ENCODE results near the gene FN3KRP.

The FN3KRP gene

GRCh38 chr17:82690786-82691489 lies 25.6 kb upstream of the FN3KRP start:
- H3K4me3 ChIP-seq (ENCODE audit: low read depth, low read length), result no peak overlapping the region
- no peak overlapping the region for H3K27ac ChIP-seq (ENCODE audit: low read depth, low read length)
- no peak overlapping the region for H2AFZ ChIP-seq (ENCODE audit: low read length, unreplicated experiment)
- H3K4me1 ChIP-seq (ENCODE audit: control insufficient read depth, insufficient read depth, low read length, unreplicated experiment), result no peaks in the 10 kb centered on the region
- H3K36me3 ChIP-seq (ENCODE audit: insufficient read depth, low read length), result no peaks in the 10 kb centered on the region
- H3K27me3 ChIP-seq (ENCODE audit: insufficient read depth, low read length), result no peaks in the 10 kb centered on the region
- no peaks in the 10 kb centered on the region for H3K79me2 ChIP-seq (ENCODE audit: control insufficient read depth, insufficient read depth, low read length, unreplicated experiment)

GRCh38 chr17:82691714-82692113 lies 24.8 kb upstream of the FN3KRP start:
- H3K27me3 ChIP-seq (ENCODE audit: insufficient read depth, low read length), result no peaks in the 10 kb centered on the region
- H3K4me1 ChIP-seq (ENCODE audit: control insufficient read depth, insufficient read depth, low read length, unreplicated experiment), result no peaks in the 10 kb centered on the region
- no peak overlapping the region for H3K27ac ChIP-seq (ENCODE audit: low read depth, low read length)
- no peaks in the 10 kb centered on the region for H3K79me2 ChIP-seq (ENCODE audit: control insufficient read depth, insufficient read depth, low read length, unreplicated experiment)
- H3K36me3 ChIP-seq (ENCODE audit: insufficient read depth, low read length), result no peaks in the 10 kb centered on the region
- no peak overlapping the region for H3K4me3 ChIP-seq (ENCODE audit: low read depth, low read length)
- no peak overlapping the region for H2AFZ ChIP-seq (ENCODE audit: low read length, unreplicated experiment)

- H3K79me2 ChIP-seq (ENCODE audit: control insufficient read depth, insufficient read depth, low read length, unreplicated experiment), result no peaks in the 10 kb centered on the region
- no peaks in the 10 kb centered on the region for H3K36me3 ChIP-seq (ENCODE audit: insufficient read depth, low read length)
Observed at GRCh38 chr17:82692268-82692667, 24.2 kb upstream of the FN3KRP start.

GRCh38 chr17:82693168-82693867 lies 23.2 kb upstream of the FN3KRP start:
- peaks cover 5% of the 10 kb centered on the region; the same call in 1 of the 2 replicates for H3K27me3 ChIP-seq (ENCODE audit: insufficient read depth, low read length)
- no peak overlapping the region for H2AFZ ChIP-seq (ENCODE audit: low read length, unreplicated experiment)
- H3K27ac ChIP-seq (ENCODE audit: low read depth, low read length), result no peak overlapping the region
- no peak overlapping the region for H3K4me3 ChIP-seq (ENCODE audit: low read depth, low read length)
- H3K36me3 ChIP-seq (ENCODE audit: insufficient read depth, low read length), result no peaks in the 10 kb centered on the region
- no peaks in the 10 kb centered on the region for H3K4me1 ChIP-seq (ENCODE audit: control insufficient read depth, insufficient read depth, low read length, unreplicated experiment)
- H3K79me2 ChIP-seq (ENCODE audit: control insufficient read depth, insufficient read depth, low read length, unreplicated experiment), result no peaks in the 10 kb centered on the region

More at GRCh38 chr17:82692268-82692667, 24.2 kb upstream of the FN3KRP start:
- Histone ChIP-seq H3K4me3 (ENCODE audit: low read depth, low read length) (no peak overlapping the region), H3K4me1 (ENCODE audit: control insufficient read depth, insufficient read depth, low read length, unreplicated experiment) (no peaks in the 10 kb centered on the region), H2AFZ (ENCODE audit: low read length, unreplicated experiment) (no peak overlapping the region), H3K27ac (ENCODE audit: low read depth, low read length) (no peak overlapping the region), H3K27me3 (ENCODE audit: insufficient read depth, low read length) (peaks cover 4% of the 10 kb centered on the region; the same call in 1 of the 2 replicates)

GRCh38 chr17:82694647-82695046 lies 21.9 kb upstream of the FN3KRP start:
- H3K4me3 ChIP-seq (ENCODE audit: low read depth, low read length), result no peak overlapping the region
- H3K4me1 ChIP-seq (ENCODE audit: control insufficient read depth, insufficient read depth, low read length, unreplicated experiment), result no peaks in the 10 kb centered on the region
- H3K36me3 ChIP-seq (ENCODE audit: insufficient read depth, low read length), result no peaks in the 10 kb centered on the region
- H3K27me3 ChIP-seq (ENCODE audit: insufficient read depth, low read length), result peaks cover 5% of the 10 kb centered on the region; the same call in 1 of the 2 replicates
- no peak overlapping the region for H3K27ac ChIP-seq (ENCODE audit: low read depth, low read length)
- no peak overlapping the region for H2AFZ ChIP-seq (ENCODE audit: low read length, unreplicated experiment)
- no peaks in the 10 kb centered on the region for H3K79me2 ChIP-seq (ENCODE audit: control insufficient read depth, insufficient read depth, low read length, unreplicated experiment)

GRCh38 chr17:82696259-82696658 lies 20.2 kb upstream of the FN3KRP start:
- Histone ChIP-seq H3K79me2 (ENCODE audit: control insufficient read depth, insufficient read depth, low read length, unreplicated experiment) (no peaks in the 10 kb centered on the region), H3K4me3 (ENCODE audit: low read depth, low read length) (no peak overlapping the region), H3K36me3 (ENCODE audit: insufficient read depth, low read length) (no peaks in the 10 kb centered on the region), H3K4me1 (ENCODE audit: control insufficient read depth, insufficient read depth, low read length, unreplicated experiment) (no peaks in the 10 kb centered on the region), H3K27me3 (ENCODE audit: insufficient read depth, low read length) (peaks cover 5% of the 10 kb centered on the region; the same call in 1 of the 2 replicates), H3K27ac (ENCODE audit: low read depth, low read length) (no peak overlapping the region), H2AFZ (ENCODE audit: low read length, unreplicated experiment) (no peak overlapping the region)

GRCh38 chr17:82696916-82697807 lies 19.3 kb upstream of the FN3KRP start:
- Histone ChIP-seq H3K4me1 (ENCODE audit: control insufficient read depth, insufficient read depth, low read length, unreplicated experiment) (no peaks in the 10 kb centered on the region), H3K27me3 (ENCODE audit: insufficient read depth, low read length) (peaks cover 5% of the 10 kb centered on the region; the same call in 1 of the 2 replicates), H2AFZ (ENCODE audit: low read length, unreplicated experiment) (peak overlapping the region; percentile 50), H3K79me2 (ENCODE audit: control insufficient read depth, insufficient read depth, low read length, unreplicated experiment) (no peaks in the 10 kb centered on the region), H3K36me3 (ENCODE audit: insufficient read depth, low read length) (no peaks in the 10 kb centered on the region), H3K4me3 (ENCODE audit: low read depth, low read length) (peak overlapping the region; percentile 87), H3K27ac (ENCODE audit: low read depth, low read length) (no peak overlapping the region)

- peak overlapping the region; percentile 50 for H2AFZ ChIP-seq (ENCODE audit: low read length, unreplicated experiment)
- no peaks in the 10 kb centered on the region for H3K36me3 ChIP-seq (ENCODE audit: insufficient read depth, low read length)
- peak overlapping the region; percentile 87 for H3K4me3 ChIP-seq (ENCODE audit: low read depth, low read length)
Observed at GRCh38 chr17:82697808-82698064, 18.8 kb upstream of the FN3KRP start.

GRCh38 chr17:82698065-82698973 lies 18.2 kb upstream of the FN3KRP start, which contains the start of gene RAB40B:
RAB40B (minus strand) TSS chr17:82698698; CDS start chr17:82698596, 102 bp downstream.
- Histone ChIP-seq H2AFZ (ENCODE audit: low read length, unreplicated experiment) (peak within 1 kb of the TSS; percentile 64), H3K79me2 (ENCODE audit: control insufficient read depth, insufficient read depth, low read length, unreplicated experiment) (no peaks in the 10 kb centered on the region), H3K36me3 (ENCODE audit: insufficient read depth, low read length) (no peaks in the 10 kb centered on the region), H3K4me1 (ENCODE audit: control insufficient read depth, insufficient read depth, low read length, unreplicated experiment) (no peaks in the 10 kb centered on the region), H3K27ac (ENCODE audit: low read depth, low read length) (no peak within 1 kb of the TSS), H3K4me3 (ENCODE audit: low read depth, low read length) (peak within 1 kb of the TSS; percentile 87), H3K27me3 (ENCODE audit: insufficient read depth, low read length) (peaks cover 5% of the 10 kb centered on the region; the same call in 1 of the 2 replicates)

More at GRCh38 chr17:82697808-82698064, 18.8 kb upstream of the FN3KRP start:
- Histone ChIP-seq H3K27ac (ENCODE audit: low read depth, low read length) (no peak overlapping the region), H3K27me3 (ENCODE audit: insufficient read depth, low read length) (peaks cover 5% of the 10 kb centered on the region; the same call in 1 of the 2 replicates), H3K4me1 (ENCODE audit: control insufficient read depth, insufficient read depth, low read length, unreplicated experiment) (no peaks in the 10 kb centered on the region), H3K79me2 (ENCODE audit: control insufficient read depth, insufficient read depth, low read length, unreplicated experiment) (no peaks in the 10 kb centered on the region)
